ENCODE results near the gene TRIM14. TPM values are rescaled to one million over a fixed set of nuclear protein-coding genes. Genes with fewer than 3 reads are reported as not detected.
"Not testable (repeated sequence)": the region's sequence is repeated elsewhere in the genome, so short reads cannot be mapped to it uniquely, and the experiment has no call there.

The TRIM14 gene
- total RNA-seq, 6 experiments from 2014 or later, result 34.6 to 38.2 (median 36.0) TPM

GRCh38 chr9:98132806-98133631 lies 14.0 kb upstream of the TRIM14 start:
- Mint-ChIP-seq H3K27me3 (ENCODE audit: insufficient read depth) (peaks cover 29% of the 10 kb centered on the region), H3K9me3 (no peaks in the 10 kb centered on the region), H3K27ac (no peak overlapping the region), H3K4me3 (no peak overlapping the region), H3K36me3 (ENCODE audit: low read depth) (no peaks in the 10 kb centered on the region), H3K4me1 (ENCODE audit: low read depth) (no peaks in the 10 kb centered on the region)
- no peak for DNase-seq
- TF ChIP-seq, protein P1, sequence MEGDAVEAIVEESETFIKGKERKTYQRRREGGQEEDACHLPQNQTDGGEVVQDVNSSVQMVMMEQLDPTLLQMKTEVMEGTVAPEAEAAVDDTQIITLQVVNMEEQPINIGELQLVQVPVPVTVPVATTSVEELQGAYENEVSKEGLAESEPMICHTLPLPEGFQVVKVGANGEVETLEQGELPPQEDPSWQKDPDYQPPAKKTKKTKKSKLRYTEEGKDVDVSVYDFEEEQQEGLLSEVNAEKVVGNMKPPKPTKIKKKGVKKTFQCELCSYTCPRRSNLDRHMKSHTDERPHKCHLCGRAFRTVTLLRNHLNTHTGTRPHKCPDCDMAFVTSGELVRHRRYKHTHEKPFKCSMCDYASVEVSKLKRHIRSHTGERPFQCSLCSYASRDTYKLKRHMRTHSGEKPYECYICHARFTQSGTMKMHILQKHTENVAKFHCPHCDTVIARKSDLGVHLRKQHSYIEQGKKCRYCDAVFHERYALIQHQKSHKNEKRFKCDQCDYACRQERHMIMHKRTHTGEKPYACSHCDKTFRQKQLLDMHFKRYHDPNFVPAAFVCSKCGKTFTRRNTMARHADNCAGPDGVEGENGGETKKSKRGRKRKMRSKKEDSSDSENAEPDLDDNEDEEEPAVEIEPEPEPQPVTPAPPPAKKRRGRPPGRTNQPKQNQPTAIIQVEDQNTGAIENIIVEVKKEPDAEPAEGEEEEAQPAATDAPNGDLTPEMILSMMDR (IDR thresholded peaks at IDR 0.05), result no peak

- Mint-ChIP-seq H3K4me1 (ENCODE audit: low read depth) (no peaks in the 10 kb centered on the region), H3K36me3 (ENCODE audit: low read depth) (no peaks in the 10 kb centered on the region), H3K27me3 (ENCODE audit: insufficient read depth) (peaks cover 29% of the 10 kb centered on the region), H3K9me3 (no peaks in the 10 kb centered on the region), H3K4me3 (no peak overlapping the region), H3K27ac (no peak overlapping the region)
- no peak for DNase-seq
- TF ChIP-seq, protein P1 (IDR thresholded peaks at IDR 0.05), result no peak
Measured at GRCh38 chr9:98132158-98132557, 13.1 kb upstream of the TRIM14 start.

- Mint-ChIP-seq H3K4me1 (ENCODE audit: low read depth) (no peaks in the 10 kb centered on the region), H3K4me3 (no peak overlapping the region), H3K27me3 (ENCODE audit: insufficient read depth) (peaks cover 24% of the 10 kb centered on the region), H3K9me3 (no peaks in the 10 kb centered on the region), H3K36me3 (ENCODE audit: low read depth) (no peaks in the 10 kb centered on the region), H3K27ac (no peak overlapping the region)
- DNase-seq, result no peak
- TF ChIP-seq, protein P1 (IDR thresholded peaks at IDR 0.05), result no peak
Measured at GRCh38 chr9:98130576-98131228, 11.7 kb upstream of the TRIM14 start.

- H3K4me3 Mint-ChIP-seq; H3K36me3 Mint-ChIP-seq (ENCODE audit: low read depth); H3K4me1 Mint-ChIP-seq (ENCODE audit: low read depth); H3K9me3 Mint-ChIP-seq; H3K27ac Mint-ChIP-seq; DNase-seq: not testable (repeated sequence)
- peaks cover 23% of the 10 kb centered on the region for H3K27me3 Mint-ChIP-seq (ENCODE audit: insufficient read depth)
Measured at GRCh38 chr9:98130060-98130459, 11.0 kb upstream of the TRIM14 start.

DNA sequence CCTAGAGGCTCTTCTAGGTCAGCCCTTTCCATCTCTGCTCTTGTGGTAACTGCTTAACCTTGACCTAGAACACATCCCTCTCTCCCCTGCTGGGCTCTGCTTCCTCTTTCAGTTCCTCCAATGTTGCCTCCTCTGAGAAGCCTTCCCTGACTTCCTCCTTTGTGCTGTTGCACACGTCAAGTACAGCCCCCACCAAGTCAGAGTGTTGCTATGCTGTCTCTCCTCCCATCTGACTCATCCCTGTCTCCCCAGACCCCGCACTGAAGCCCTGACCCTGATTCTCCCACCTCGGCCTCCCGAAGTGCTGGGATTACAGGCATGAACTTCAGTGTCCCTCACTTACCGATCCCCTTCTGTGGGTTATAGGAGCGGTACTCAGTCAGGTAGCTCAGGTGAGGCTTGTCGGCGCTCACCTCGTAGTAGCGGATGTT lies 10.4 kb upstream of the TRIM14 start:
- no peak overlapping the region for H3K4me3 Mint-ChIP-seq
- TF ChIP-seq, protein P1 (IDR thresholded peaks at IDR 0.05), result no peak
- no peak overlapping the region for H3K27ac Mint-ChIP-seq
- H3K27me3 Mint-ChIP-seq (ENCODE audit: insufficient read depth), result peaks cover 23% of the 10 kb centered on the region
- H3K4me1 Mint-ChIP-seq (ENCODE audit: low read depth), result no peaks in the 10 kb centered on the region
- no peaks in the 10 kb centered on the region for H3K9me3 Mint-ChIP-seq
- H3K36me3 Mint-ChIP-seq (ENCODE audit: low read depth), result no peaks in the 10 kb centered on the region
- no peak for DNase-seq

DNA sequence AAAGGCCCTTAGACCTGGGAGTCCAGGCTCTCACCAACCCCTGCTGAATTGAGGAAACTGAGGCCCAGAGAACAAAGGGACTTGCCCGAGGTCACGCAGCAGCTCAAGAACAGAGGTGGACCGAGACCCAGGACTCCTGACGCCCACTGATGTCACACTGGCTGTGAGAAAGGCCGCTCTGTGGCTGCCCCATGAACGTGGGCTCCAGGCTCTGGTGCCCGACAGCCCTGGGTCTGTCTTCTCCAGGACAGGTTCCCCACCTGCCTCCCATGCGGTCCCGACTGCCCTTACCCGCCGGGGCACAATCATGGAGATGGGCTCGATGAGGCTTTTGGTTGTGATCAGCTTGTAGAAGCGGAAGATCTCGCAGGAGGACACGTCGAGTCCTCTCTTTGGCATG lies 9.3 kb upstream of the TRIM14 start:
- DNase-seq, result no peak
- no peaks in the 10 kb centered on the region for H3K9me3 Mint-ChIP-seq
- H3K27me3 Mint-ChIP-seq (ENCODE audit: insufficient read depth), result peaks cover 23% of the 10 kb centered on the region
- no peaks in the 10 kb centered on the region for H3K4me1 Mint-ChIP-seq (ENCODE audit: low read depth)
- H3K4me3 Mint-ChIP-seq, result no peak overlapping the region
- no peaks in the 10 kb centered on the region for H3K36me3 Mint-ChIP-seq (ENCODE audit: low read depth)
- no peak overlapping the region for H3K27ac Mint-ChIP-seq
- TF ChIP-seq, protein P1 (IDR thresholded peaks at IDR 0.05), result no peak

Measured in HFFc6 (cell line).